Right atrium auricular region (tissue), 2 donors: ENCODE results near the gene RPS26. TPM values are rescaled to one million over a fixed set of nuclear protein-coding genes. Genes with fewer than 3 reads are reported as not detected.
A peak's percentile ranks its signal among the peaks of the same experiment; 100 is the strongest.
"Not testable (repeated sequence)": the region's sequence is repeated elsewhere in the genome, so short reads cannot be mapped to it uniquely, and the experiment has no call there.

ENCODE experiments used
- DNase-seq: peaks from one replicate; pipeline ENCODE4 v3.0.0-alpha.2; 2019; ENCODE audit warnings: low spot score
- H3K27ac ChIP-seq, 2 donors: fragments of 200-600 bp; sonication (generic); 1 replicate in 1 of 2; 2 replicates in 1 of 2; pipeline ENCODE4 v1.5.1; 2016 to 2019
- H3K27me3 ChIP-seq, 2 donors: fragments of 200-600 bp; sonication (generic); one replicate each; pipeline versions ENCODE4 v1.5.1 to v1.6.0; 2017 to 2019
- H3K36me3 ChIP-seq: fragments of 200-600 bp; sonication (generic); one replicate; pipeline ENCODE4 v1.5.1; 2016
- H3K4me1 ChIP-seq, 2 donors: fragments of 200-600 bp; sonication (generic); one replicate each; pipeline versions ENCODE4 v1.5.1 to v1.6.0; 2017 to 2019
- H3K4me3 ChIP-seq, 2 donors: fragments of 200-600 bp; sonication (generic); 1 replicate in 1 of 2; 2 replicates in 1 of 2; pipeline ENCODE4 v1.5.1; 2017 to 2019; ENCODE audit warnings: mild to moderate bottlenecking in 1 of 2, moderate library complexity in 1 of 2
- H3K9me3 ChIP-seq, 2 donors: fragments of 200-600 bp; sonication (generic); one replicate each; pipeline ENCODE4 v1.5.1; 2019
- total RNA-seq, 2 donors: library from RNA; depleted of rRNA; stranded (reverse); fragments of >200 nt; gene quantifications; one replicate each; pipeline ENCODE4 v1.1.0, GENCODE V29; 2016
- TF ChIP-seq, protein P1 (sequence below), 2 donors: fragments of 200-600 bp; sonication (generic); IDR thresholded peaks; one replicate each; pipeline ENCODE4 v1.5.1; 2019; ENCODE audit warnings: antibody characterized with exemption in 2 of 2

The RPS26 gene
- total RNA-seq, 2 donors from 2014 or later, result 134 to 1,492 TPM

DNA sequence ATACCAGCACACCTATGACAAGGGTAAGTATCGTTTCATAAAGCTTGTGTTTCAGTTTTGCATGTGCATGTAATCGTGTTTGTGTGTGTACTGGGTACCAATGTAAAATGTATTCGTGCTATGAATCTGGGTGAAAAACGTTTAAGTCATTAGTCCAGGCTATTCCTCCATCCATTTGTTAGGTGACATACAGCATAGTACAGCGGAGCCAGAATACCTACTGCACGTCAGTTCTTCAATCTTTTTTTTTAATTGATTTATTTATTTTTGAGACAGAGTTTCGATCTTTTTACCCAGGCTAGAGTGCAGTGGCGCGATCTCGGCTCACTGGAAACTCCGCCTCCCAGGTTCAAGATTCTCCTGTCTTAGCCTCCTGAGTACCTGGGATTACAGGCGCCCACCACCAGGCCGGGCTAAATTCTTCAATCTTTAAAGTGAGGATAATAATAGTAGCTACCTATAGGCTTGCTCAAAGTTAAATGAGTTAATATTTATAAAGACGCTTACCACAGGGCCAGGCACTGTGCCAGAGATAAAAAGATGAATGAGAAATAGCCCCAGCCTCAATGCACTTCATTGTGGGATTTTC lies 661 bp upstream of the RPS26 start:
- DNase-seq, result no peak
- TF ChIP-seq, protein P1, sequence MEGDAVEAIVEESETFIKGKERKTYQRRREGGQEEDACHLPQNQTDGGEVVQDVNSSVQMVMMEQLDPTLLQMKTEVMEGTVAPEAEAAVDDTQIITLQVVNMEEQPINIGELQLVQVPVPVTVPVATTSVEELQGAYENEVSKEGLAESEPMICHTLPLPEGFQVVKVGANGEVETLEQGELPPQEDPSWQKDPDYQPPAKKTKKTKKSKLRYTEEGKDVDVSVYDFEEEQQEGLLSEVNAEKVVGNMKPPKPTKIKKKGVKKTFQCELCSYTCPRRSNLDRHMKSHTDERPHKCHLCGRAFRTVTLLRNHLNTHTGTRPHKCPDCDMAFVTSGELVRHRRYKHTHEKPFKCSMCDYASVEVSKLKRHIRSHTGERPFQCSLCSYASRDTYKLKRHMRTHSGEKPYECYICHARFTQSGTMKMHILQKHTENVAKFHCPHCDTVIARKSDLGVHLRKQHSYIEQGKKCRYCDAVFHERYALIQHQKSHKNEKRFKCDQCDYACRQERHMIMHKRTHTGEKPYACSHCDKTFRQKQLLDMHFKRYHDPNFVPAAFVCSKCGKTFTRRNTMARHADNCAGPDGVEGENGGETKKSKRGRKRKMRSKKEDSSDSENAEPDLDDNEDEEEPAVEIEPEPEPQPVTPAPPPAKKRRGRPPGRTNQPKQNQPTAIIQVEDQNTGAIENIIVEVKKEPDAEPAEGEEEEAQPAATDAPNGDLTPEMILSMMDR (IDR thresholded peaks at IDR 0.05), result no peak
- Histone ChIP-seq H3K4me3 (peak overlapping the region; percentile 81 to 92), H3K27ac (peak overlapping the region; percentile 94 to 96), H3K36me3 (peaks cover 30% of the 10 kb centered on the region), H3K9me3 (no peaks in the 10 kb centered on the region), H3K27me3 (no peaks in the 10 kb centered on the region), H3K4me1 (peaks cover 0 to 16% of the 10 kb centered on the region in 2 donors)

DNA sequence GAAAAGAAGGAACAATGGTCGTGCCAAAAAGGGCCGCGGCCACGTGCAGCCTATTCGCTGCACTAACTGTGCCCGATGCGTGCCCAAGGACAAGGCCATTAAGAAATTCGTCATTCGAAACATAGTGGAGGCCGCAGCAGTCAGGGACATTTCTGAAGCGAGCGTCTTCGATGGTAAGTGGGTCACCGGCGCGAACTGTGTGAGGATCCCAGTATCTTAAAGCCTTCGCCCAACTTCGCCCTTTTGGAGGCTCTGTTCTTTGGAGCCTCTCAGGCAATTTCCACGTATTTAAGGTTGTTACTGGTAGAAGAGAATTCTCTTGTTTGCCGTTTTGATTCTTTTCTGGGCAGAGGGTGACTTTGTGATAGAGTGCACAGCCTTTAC lies 704 bp downstream of the RPS26 start:
- Histone ChIP-seq H3K4me3 (peak overlapping the region; percentile 81 to 92), H3K27ac (peak overlapping the region; percentile 94 to 96), H3K36me3 (peaks cover 23% of the 10 kb centered on the region), H3K4me1 (peaks cover 0 to 18% of the 10 kb centered on the region in 2 donors)
- not testable (repeated sequence) for H3K27me3 ChIP-seq, H3K9me3 ChIP-seq, DNase-seq

DNA sequence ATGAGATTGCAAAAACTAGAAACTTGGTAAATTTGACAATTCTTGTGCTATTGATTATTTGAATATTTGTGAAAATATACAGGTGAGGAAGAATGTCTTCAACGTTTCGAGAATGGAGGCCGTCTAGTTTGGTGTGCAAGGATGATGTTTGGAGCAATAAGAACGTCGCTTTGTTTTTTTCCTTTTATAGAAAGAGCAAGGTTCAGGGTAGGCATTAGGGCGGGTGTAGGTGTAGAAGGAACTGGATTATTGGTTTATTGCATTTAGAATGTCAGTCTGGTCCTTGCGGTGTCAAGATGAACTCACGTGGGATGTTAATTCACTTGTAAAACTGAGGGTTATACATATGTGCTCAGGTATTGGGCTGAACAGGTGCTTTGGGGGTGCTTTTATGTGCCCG lies 1.1 kb downstream of the RPS26 start:
- peak overlapping the region; percentile 81 to 92 for H3K4me3 ChIP-seq
- DNase-seq, result no peak
- peaks cover 0 to 18% of the 10 kb centered on the region in 2 donors for H3K4me1 ChIP-seq
- H3K9me3 ChIP-seq, result no peaks in the 10 kb centered on the region
- TF ChIP-seq, protein P1 (IDR thresholded peaks at IDR 0.05), result no peak
- peaks cover 23% of the 10 kb centered on the region for H3K36me3 ChIP-seq
- no peaks in the 10 kb centered on the region for H3K27me3 ChIP-seq
- peak overlapping the region; percentile 94 to 96 for H3K27ac ChIP-seq

DNA sequence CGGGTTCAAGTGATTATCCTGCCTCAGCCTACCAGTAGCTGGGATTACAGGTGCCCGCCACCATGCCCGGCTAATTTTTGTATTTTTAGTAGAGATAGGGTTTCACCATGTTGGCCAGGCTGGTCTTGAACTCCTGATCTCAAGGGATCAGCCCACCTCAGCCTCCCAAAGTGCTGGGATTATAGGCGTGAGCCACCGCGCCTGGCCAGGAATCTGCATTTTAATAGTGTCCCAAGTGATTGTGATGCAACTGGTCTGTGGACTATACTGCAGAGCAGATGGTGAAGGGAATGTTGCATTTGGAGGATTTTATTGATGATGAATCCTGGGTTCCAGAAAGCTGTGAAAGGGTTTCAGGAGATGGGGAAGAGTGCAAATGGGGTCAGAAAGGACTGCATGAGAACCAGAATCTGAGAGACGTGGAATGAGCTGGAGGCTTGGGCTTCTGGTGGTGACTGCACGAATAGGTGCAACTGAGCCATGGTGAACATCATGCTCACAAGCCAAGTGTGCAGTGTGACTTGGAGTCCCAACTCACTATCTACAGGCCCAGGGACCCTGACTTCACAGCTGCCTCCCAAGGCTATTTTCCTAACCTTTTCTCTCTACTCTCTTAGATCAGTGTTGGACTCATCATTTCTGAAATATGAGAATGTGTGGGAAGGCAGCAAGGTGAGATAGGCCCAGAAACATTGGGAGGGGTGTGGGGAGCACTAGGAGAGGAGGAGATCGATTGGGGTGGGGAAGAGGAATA lies 4.5 kb downstream of the RPS26 start:
- TF ChIP-seq, protein P1 (IDR thresholded peaks at IDR 0.05), result no peak
- H3K4me3 ChIP-seq, result no peak overlapping the region
- H3K36me3 ChIP-seq, result peaks cover 23% of the 10 kb centered on the region
- no peaks in the 10 kb centered on the region for H3K9me3 ChIP-seq
- H3K27me3 ChIP-seq, result no peaks in the 10 kb centered on the region
- H3K27ac ChIP-seq, result no peak overlapping the region
- peaks cover 0 to 14% of the 10 kb centered on the region in 2 donors for H3K4me1 ChIP-seq
- no peak for DNase-seq

DNA sequence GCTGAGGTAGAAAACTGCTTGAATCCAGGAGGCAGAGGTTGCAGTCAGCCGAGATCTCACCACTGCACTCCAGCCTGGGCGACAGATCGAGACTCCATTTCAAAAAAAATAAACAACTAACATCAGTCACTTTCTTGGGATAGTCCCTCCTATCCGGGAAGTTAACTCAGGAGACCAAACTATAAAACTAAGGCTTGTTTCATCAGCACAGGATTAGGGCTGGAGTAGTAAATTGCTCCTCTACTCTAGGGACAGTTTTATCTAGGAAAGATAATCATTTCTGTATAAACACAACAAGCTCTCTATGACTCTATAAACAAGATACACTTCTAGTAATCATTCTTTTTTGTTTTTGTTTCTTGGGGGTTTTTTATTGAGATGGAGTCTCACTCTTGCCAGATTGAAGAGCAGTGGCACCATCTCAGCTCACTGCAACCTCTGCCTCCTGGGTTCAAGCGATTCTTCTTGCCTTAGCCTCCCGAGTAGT lies 11.7 kb downstream of the RPS26 start:
- TF ChIP-seq, protein P1 (IDR thresholded peaks at IDR 0.05), result no peak
- Histone ChIP-seq H3K27me3 (no peaks in the 10 kb centered on the region), H3K27ac (no peak overlapping the region), H3K4me1 (no peaks in the 10 kb centered on the region), H3K4me3 (no peak overlapping the region), H3K36me3 (no peaks in the 10 kb centered on the region), H3K9me3 (no peaks in the 10 kb centered on the region)
- DNase-seq, result no peak

DNA sequence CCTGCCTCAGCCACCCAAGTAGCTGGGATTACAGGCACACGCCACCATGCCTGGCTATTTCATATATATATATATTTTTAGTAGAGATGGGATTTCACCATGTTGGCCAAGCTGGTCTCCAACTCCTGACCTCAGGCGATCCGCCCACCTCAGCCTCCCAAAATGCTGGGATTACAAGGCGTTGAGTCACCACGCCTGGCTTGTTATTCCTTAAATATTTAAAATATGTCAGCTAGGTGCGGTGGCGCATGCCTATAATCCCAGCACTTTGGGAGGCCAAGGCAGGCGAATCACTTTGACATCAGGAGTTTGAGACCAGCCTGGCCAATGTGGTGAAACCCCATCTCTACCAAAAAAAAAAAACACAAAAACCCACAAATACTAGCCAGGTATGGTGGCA lies 18.2 kb downstream of the RPS26 start:
- not testable (repeated sequence) for H3K9me3 ChIP-seq, DNase-seq, H3K4me1 ChIP-seq, H3K36me3 ChIP-seq, H3K27ac ChIP-seq, H3K27me3 ChIP-seq, H3K4me3 ChIP-seq
